Measurements from ENCODE around the gene TMEM176A.

TMEM176A gene

GRCh38 chr7:150846291-150847115, 45.9 kb downstream of the TMEM176A start:
- TF ChIP-seq CTCF (conservative IDR thresholded peaks at IDR 0.05; ENCODE audit: control insufficient read depth, insufficient read depth, low read depth, low read length), result no peak
- DNase-seq (ENCODE audit: low read depth), result no peak
- H3K4me3 ChIP-seq (ENCODE audit: control insufficient read depth, low read depth, low read length), result no peak overlapping the region

GRCh38 chr7:150847536-150847935, 47.0 kb downstream of the TMEM176A start:
- DNase-seq (ENCODE audit: low read depth), result no peak
- no peak for TF ChIP-seq CTCF (conservative IDR thresholded peaks at IDR 0.05; ENCODE audit: control insufficient read depth, insufficient read depth, low read depth, low read length)

GRCh38 chr7:150848111-150848510, 47.5 kb downstream of the TMEM176A start:
- no peak for TF ChIP-seq CTCF (conservative IDR thresholded peaks at IDR 0.05; ENCODE audit: control insufficient read depth, insufficient read depth, low read depth, low read length)
- DNase-seq (ENCODE audit: low read depth), result no peak
- H3K4me3 ChIP-seq (ENCODE audit: control insufficient read depth, low read depth, low read length), result no peak overlapping the region

More at GRCh38 chr7:150847536-150847935, 47.0 kb downstream of the TMEM176A start:
- no peak overlapping the region for H3K4me3 ChIP-seq (ENCODE audit: control insufficient read depth, low read depth, low read length)

- no peak for TF ChIP-seq CTCF (conservative IDR thresholded peaks at IDR 0.05; ENCODE audit: control insufficient read depth, insufficient read depth, low read depth, low read length)
- DNase-seq (ENCODE audit: low read depth), result no peak
- H3K4me3 ChIP-seq (ENCODE audit: control insufficient read depth, low read depth, low read length), result no peak overlapping the region
These were observed 48.1 kb downstream of the TMEM176A start for GRCh38 chr7:150848561-150849115.

GRCh38 chr7:150849204-150849775, 48.7 kb downstream of the TMEM176A start:
- no peak overlapping the region for H3K4me3 ChIP-seq (ENCODE audit: control insufficient read depth, low read depth, low read length)
- no peak for TF ChIP-seq CTCF (conservative IDR thresholded peaks at IDR 0.05; ENCODE audit: control insufficient read depth, insufficient read depth, low read depth, low read length)
- no peak for DNase-seq (ENCODE audit: low read depth)

- H3K4me3 ChIP-seq (ENCODE audit: control insufficient read depth, low read depth, low read length), result no peak overlapping the region
- no peak for TF ChIP-seq CTCF (conservative IDR thresholded peaks at IDR 0.05; ENCODE audit: control insufficient read depth, insufficient read depth, low read depth, low read length)
- DNase-seq (ENCODE audit: low read depth), result peak; percentile 26
These were observed 49.7 kb downstream of the TMEM176A start for GRCh38 chr7:150850273-150850672.

Measured in fibroblast of mammary gland (primary cell).